HCT116 (cell line): ENCODE measurements around the gene EIF3B.
"Not testable (repeated sequence)": the region's sequence is repeated elsewhere in the genome, so short reads cannot be mapped to it uniquely, and the experiment has no call there.

ENCODE experiments used
- EZH2phosphoT487 ChIP-seq: fragments of 200-600 bp; IDR thresholded peaks from 2 replicates; pipeline ENCODE4 v1.6.1; 2018; ENCODE audit warnings: antibody characterized with exemption, borderline replicate concordance
- JUND ChIP-seq: IDR thresholded peaks from 2 replicates; pipeline ENCODE4 v1.6.1; 2012
- RAD21 ChIP-seq: IDR thresholded peaks from 2 replicates; pipeline ENCODE4 v1.6.1; 2012; ENCODE audit warnings: low read depth, mild to moderate bottlenecking
- SRF ChIP-seq: IDR thresholded peaks from 2 replicates; pipeline ENCODE4 v1.6.1; 2012; ENCODE audit warnings: low read depth
- TF ChIP-seq, protein P1 (sequence below), 3 experiments: fragments of 200-600 bp in 1 of 3; sonication (generic) in 1 of 3; IDR thresholded peaks in 2 of 3; conservative IDR thresholded peaks in 1 of 3; 2 replicates each; pipeline ENCODE4 v1.5.1; 2012 to 2017; ENCODE audit warnings: low read depth in 2 of 3, low read length in 2 of 3, antibody characterized with exemption in 1 of 3, borderline replicate concordance in 1 of 3, control low read depth in 1 of 3, mild to moderate bottlenecking in 1 of 3, mixed read lengths in 1 of 3, mixed run types in 1 of 3, moderate library complexity in 1 of 3; ENCODE audit not compliant: insufficient read depth in 1 of 3

DNA sequence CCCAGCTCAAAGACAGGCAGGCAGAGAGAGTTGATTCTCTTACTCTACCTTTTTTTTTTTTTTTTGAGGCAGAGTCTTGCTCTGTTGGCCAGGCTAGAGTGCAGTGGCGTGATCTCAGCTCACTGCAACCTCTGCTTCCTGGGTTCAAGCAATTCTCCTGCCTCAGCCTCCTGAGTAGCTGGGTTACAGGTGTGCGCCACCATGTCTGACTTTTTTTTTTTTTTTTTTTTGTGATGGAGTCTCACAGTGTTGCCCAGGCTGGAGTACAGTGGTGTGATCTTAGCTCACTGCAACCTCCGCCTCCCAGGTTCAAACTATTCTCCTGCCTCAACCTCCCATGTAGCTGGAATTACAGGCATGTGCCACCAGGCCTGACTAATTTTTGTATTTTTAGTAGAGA is 62.6 kb downstream of the EIF3B start:
- TF ChIP-seq, protein P1, sequence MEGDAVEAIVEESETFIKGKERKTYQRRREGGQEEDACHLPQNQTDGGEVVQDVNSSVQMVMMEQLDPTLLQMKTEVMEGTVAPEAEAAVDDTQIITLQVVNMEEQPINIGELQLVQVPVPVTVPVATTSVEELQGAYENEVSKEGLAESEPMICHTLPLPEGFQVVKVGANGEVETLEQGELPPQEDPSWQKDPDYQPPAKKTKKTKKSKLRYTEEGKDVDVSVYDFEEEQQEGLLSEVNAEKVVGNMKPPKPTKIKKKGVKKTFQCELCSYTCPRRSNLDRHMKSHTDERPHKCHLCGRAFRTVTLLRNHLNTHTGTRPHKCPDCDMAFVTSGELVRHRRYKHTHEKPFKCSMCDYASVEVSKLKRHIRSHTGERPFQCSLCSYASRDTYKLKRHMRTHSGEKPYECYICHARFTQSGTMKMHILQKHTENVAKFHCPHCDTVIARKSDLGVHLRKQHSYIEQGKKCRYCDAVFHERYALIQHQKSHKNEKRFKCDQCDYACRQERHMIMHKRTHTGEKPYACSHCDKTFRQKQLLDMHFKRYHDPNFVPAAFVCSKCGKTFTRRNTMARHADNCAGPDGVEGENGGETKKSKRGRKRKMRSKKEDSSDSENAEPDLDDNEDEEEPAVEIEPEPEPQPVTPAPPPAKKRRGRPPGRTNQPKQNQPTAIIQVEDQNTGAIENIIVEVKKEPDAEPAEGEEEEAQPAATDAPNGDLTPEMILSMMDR (IDR thresholded peaks at IDR 0.05 in 2 of 3, conservative IDR thresholded peaks at IDR 0.05 in 1 of 3; ENCODE audit: borderline replicate concordance in 1 of 3, insufficient read depth in 1 of 3, low read depth in 2 of 3, low read length in 2 of 3), result not testable (repeated sequence)
- TF ChIP-seq SRF, EZH2phosphoT487, JUND, RAD21: not testable (repeated sequence)
